NCI-H748 (cell line): ENCODE results near the gene STK32C.
A peak's percentile ranks its signal among the peaks of the same experiment; 100 is the strongest.
"Not testable (repeated sequence)": the region's sequence is repeated elsewhere in the genome, so short reads cannot be mapped to it uniquely, and the experiment has no call there.

Experiments
- DNase-seq: peaks from one replicate; lab custom pipeline; 2025; ENCODE audit not compliant: unreplicated experiment; lab: John Stamatoyannopoulos, UW

The STK32C gene

DNA sequence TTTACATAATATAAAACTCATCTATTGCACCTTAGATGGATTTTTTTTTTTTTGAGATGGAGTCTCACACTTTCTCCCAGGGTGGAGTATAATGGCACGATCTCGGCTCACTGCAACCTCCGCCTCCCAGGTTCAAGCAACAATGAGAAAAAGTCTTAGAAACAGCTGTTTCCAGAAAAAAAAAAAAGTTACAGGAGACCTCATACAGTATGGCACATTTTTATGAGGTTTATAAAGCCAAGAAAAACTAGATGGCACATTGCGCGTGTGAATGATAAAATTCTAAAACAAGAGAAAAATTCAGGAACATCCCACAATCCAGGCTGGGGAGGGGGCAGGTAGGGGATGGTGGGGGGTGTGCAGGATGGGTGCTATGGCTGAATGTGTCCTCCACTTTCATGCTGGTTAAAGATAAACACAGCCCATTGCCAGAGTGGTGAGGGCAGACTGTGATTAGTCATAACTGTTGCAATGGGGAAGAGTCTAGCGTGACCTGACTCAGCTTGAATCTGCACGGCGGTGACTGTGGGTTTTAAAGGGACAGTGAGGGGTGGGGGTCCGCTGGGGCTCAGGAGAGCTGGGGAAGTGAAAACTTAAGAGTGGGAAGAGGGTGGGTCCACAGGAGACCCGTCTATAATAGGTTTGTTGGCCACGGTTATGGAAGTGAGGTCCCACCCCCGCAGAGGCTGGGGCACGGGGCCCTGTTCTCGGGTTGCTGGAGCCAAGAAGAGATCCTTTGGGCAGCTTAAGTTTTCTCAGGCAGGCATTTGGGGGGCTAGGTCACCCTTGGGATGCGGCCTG lies 12.3 kb upstream of the STK32C start:
- DNase-seq = no peak

GRCh38 chr10:132317477-132317876 lies 9.7 kb upstream of the STK32C start:
- not testable (repeated sequence) for DNase-seq

- DNase-seq = no peak
These were observed 8.4 kb upstream of the STK32C start for GRCh38 chr10:132316133-132316532.

DNA sequence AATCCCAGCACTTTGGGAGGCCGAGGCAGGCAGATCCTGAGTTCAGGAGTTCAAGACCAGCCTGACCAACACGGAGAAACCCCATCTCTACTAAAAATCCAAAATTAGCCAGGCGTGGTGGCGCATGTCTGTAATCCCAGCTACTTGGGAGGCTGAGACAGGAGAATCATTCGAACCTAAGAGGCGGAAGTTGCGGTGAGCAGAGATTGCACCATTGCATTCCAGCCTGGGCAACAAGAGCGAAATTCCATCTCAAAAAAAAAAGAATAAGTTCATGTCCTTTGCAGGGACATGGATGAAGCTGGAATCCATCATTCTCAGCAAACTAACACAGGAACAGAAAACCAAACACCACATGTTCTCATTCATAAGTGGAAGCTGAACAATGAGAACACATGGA lies 7.1 kb upstream of the STK32C start:
- not testable (repeated sequence) for DNase-seq

DNA sequence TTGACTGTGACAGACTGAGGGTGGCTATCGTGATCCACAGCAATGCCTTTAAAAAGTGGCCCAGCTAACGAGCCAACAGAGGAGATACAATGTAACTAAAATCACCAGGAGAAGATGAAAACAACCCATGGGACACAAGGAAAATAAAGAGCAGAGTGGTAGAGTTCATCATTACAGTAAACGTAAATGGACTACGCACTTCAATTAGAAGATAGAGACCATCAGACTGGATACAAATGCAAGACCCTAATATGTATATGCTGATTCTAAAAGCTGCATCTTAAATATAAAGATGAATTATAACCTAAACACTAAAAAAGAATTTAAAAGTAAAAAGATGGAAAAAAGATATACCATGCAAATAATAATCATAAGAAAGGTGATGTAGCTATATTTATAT lies 6.6 kb upstream of the STK32C start:
- DNase-seq = no peak

DNA sequence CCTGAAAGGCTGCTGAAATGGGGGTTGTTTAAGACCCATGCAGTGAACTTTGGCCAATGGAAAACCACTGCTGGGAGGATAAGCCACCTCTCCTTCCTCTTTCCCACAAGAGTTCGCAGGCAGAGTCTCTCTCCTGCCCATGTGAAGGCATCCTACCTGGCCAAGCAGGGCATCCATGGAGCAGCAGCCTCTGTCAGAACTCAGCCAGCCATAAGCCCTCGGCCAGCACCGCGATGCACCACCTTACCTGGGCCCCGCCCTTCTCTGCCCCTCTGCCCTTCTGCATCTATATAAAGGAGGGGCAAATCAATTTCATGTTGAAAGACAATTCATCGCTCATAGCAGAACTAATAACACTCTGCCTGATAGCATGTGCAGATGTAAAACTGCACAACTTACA lies 6.1 kb upstream of the STK32C start:
- no peak for DNase-seq

DNA sequence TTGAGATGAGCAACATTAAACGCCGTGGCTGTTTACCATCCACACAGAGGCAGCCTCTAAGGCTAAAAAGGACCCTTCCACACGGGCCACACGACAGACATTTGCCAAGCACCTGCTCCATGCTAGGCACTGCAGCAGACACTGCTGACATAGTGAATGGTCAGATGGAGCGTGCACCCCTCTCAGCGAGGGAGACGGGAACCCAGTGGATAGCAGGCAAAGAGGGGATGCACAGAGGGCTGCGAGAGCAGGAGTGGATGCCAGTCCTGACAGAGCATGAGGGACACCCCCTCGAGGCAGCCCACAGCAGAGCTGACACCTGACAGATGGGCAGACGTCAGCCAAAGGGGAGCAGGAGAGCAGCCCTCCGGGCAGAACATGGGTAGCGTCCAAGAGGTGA lies 5.6 kb upstream of the STK32C start:
- no peak for DNase-seq

- DNase-seq = peak; percentile 36
These were observed 3.7 kb upstream of the STK32C start for GRCh38 chr10:132311338-132311939.

DNA sequence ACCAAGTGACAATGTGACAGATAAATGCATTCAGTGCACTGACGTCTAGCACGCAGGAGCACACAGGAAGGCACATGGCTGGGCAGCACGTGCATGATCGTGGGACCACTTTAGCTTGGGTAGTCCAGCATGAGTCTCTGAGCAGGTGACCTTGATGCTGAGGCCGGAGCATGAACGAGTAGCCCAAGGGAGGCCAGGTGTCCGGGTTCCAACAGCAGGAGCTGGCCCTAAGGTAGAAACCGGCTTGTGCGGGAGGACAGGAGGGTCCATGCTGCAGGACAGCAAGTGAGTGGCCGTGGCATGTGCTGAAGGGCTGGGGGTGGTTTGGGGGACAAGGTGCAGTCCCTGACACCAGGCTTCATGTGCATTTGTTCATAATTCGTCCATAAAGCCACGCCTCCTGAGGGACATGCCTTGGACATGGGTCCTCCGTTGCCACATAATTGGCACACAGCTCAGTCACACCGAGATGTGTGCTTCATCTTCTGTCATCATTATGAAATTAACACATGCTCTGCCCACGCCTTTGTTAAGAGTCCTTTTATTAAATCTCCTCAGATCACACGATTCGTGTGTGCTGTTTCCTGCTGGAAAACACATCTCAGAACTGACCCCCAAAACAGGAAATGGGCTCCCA lies 3.1 kb upstream of the STK32C start:
- DNase-seq = no peak

DNA sequence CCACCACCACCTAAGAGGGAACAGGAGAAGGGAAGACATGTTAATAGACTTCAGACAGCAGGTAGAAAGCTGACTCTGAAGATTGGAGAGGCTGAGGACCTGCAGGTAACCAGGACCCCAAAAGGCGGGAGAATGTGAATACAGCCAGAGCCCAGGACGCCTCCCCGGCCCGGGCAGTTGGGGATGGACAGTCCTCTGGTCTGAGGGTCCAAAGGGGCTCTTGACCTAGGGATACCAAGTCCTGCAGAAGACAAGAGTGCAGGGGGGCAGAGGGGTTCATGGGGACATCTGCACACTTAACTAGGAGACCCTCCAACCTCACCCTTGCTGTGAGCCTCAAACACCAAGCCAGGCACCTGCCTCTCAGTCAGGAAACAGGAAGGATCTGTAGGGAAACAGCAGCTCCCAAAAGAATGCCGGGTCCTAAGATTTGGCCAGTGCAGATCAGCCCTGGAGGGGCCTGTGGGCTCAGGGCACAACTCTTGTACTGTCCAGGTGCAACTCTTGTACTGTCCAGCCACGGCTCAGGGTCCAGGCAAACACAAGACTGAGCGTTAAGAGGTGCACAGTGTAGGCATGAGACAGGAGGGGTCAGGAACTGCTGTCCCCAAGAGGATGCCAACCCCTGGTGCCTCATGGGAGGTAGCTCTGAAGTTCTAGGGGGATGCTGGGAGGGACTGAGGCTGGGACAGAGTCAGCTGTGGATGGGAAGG lies 2.3 kb upstream of the STK32C start:
- no peak for DNase-seq

DNA sequence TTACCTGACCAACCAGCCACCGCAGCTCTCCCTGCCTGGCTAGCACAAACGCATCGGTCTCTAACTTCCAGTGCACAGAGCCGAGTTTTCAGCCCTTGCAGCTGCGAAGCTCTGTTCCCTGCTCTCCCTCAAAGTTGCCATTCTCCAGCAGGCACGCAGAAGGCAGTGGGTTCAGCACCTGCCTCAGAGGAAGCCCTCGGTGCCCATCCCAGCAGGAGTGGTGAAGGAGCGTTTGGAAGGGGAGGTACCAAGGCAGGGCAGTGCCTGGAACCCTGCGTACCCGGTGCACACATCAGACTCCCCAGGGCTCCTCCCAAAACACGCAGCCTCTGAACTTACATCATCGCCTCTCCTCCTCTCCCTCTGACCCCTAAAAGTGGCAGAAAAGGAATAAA lies 1.7 kb upstream of the STK32C start:
- no peak for DNase-seq

DNA sequence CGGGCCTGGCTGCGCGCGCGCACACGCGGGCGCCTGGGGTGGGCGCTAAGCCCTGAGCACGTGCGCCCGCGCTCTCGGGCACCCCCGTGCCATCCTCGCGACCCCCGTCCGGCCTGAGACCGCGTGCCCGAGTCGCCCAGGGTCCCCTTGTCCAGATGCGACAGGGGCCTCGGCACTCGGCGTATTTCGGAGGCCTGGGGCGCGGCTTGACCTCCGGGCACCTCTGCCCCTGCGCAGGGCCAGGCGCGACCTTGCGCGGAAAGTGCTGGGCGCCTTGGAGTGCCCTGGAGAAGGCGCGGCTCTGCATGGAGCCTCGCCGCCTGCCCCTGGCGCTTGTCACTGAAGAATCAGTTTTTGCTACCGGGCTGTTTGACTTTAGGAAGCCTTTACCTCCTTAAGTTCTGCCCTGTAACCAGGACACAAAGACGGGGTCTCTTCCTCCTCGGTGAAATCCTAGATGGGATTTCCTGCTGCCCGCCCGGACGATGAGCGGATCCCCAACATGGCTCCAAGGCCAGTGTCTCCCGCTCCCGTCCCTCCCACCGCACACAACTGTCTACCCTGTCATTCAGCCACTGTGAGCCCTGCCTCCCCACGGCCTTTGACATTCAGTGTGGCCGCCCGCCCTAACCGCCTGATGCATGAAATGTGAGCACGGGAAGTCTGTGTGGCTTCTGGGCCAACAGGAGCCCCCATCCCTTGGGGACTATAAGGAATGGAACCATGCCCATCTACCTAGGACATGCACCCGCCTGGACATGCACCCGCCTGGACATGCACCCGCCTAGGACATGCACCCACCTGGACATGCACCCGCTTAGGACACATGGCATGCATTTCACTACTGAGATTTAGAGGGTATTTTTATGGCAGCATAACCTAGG lies 1.1 kb upstream of the STK32C start:
- DNase-seq = no peak

DNA sequence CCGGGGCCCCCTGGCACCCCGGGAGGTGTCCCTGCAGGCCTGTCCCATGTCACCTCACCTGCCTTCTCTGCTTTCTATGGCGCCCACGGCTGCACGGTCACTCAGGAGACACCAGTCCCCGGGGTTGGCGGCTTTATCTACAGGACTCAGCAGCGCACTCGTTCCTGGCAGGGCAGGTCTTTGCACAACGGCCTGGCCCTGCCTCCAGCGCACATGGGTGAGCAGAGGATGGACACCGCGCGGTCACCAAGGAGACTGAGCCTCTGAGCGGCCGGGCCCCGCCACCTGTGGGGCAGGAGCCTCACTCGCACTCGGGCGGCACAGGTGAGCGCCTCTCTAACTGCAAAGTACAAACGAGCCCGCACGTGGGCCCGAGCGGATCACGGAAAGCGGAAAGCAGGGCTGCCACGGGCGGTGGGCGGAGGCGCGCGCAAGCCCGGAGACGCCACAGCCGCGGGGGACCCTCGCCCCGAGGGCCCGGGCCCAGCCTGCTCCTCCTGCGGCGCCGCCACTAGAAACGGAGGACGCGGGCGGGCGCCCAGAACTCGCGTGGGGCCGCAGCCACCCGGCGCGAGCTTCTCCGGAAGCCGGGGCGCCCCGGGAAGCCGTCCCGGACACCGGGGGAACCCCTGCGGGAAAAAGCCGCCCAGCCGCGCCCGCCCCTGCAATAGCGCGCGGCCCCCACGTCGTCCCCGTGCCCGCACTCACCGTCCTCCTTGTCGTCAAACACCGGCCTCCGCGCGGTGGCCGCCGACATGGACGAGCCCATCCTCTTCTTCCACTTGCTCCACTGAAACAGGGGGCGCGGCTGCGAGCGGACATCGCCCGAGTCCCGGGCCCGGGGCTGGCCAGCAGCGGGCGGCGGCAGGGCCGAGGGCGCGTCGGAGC lies 642 bp downstream of the STK32C start:
- DNase-seq = peak; percentile 88

- DNase-seq = peak; percentile 35
These were observed 1.4 kb downstream of the STK32C start for GRCh38 chr10:132306343-132306685.

DNA sequence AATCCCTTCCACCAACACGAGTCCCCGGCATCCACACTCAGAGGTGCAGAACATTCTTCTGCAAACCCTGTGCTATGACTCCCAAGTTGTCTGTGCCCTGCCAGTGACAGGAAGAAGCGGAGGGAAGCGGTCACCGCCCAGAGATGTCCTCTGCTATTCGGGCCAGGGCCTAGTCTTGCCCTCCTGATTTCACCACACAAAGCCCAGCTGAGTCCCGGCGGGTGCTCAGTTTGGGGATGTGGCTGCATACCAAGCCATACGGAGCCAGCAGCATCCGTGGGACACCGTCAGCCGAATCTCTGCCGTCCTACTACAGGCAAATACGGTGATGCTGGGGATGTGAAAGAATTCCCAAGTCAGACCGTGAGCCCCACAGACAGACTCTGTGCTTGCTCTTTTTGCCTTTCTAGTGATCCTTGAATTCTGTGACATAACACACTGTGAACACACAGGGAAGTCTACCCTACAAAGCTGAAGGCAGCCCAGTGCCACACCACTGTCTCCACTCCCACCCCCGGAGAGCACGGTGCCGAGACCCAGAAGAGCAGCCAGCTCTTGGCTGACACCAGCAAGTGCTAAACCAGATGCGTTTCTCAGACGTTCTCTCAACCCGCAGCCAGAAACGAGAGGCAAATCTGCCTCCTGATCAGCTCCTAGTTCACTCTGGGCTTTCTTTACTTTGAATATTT lies 2.0 kb downstream of the STK32C start:
- no peak for DNase-seq

GRCh38 chr10:132304756-132305509 lies 2.8 kb downstream of the STK32C start:
- no peak for DNase-seq

DNA sequence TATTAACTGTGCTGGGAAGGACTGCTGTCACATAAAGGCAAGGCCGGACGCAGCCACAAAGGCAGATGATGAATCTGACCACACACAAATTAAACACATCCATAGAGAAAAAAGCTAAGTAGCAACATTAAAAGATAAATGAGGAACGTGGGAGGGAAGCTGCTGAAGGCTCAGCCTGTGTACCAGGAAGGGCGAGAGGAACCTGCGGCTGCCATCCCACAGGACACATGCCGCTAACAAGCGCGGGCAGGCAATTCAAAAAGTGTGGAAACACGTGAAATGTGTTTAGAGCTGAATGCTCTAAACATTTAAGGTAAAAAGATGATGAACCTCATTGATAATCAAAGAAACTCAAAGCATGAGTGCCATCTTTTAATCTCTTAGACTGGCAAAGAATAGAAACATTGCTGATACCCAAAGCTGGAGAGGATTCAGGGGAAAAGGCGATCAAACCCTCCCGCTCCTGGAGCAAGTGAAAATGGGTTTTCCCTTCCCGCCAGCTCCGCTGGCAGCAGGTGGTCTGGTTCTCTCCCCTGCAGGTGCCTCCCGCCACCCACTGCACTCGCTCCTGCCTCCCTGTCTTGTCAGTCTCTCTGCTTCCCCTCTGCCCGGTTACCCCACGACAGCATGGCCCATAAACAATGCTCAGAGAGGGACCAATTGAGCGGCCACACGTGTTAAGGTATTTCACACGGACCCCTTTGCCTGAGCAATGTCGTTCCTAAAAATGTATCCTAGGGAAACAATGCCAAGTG lies 4.2 kb downstream of the STK32C start:
- DNase-seq = peak; percentile 17
